ENCODE measurements around the gene HLA-A.

Gene HLA-A

GRCh38 chr6:29951882-29952281 is 9.6 kb downstream of the HLA-A start:
- no peak overlapping the region for H3K27ac Mint-ChIP-seq
- H3K9me3 Mint-ChIP-seq = no peaks in the 10 kb centered on the region
- TF ChIP-seq CTCF (IDR thresholded peaks at IDR 0.05; ENCODE audit: unreplicated experiment in 3 of 3) = no peak
- no peak overlapping the region for H3K4me3 Mint-ChIP-seq
- no peaks in the 10 kb centered on the region for H3K36me3 Mint-ChIP-seq (ENCODE audit: low read depth)
- H3K27me3 Mint-ChIP-seq (ENCODE audit: low read depth) = no peaks in the 10 kb centered on the region
- peaks cover 15% of the 10 kb centered on the region for H3K4me1 Mint-ChIP-seq

- Mint-ChIP-seq H3K9me3 (no peaks in the 10 kb centered on the region), H3K4me1 (peaks cover 9% of the 10 kb centered on the region), H3K36me3 (ENCODE audit: low read depth) (no peaks in the 10 kb centered on the region), H3K4me3 (no peak overlapping the region), H3K27ac (peak overlapping the region in 1 of 3 experiments; percentile 25), H3K27me3 (ENCODE audit: low read depth) (no peaks in the 10 kb centered on the region)
- TF ChIP-seq CTCF (IDR thresholded peaks at IDR 0.05; ENCODE audit: unreplicated experiment in 3 of 3) = no peak
Observed at GRCh38 chr6:29953001-29953441, 10.7 kb downstream of the HLA-A start.

GRCh38 chr6:29953686-29954085 is 11.4 kb downstream of the HLA-A start:
- Mint-ChIP-seq H3K27ac (no peak overlapping the region), H3K4me1 (peaks cover 9% of the 10 kb centered on the region), H3K9me3 (no peaks in the 10 kb centered on the region), H3K4me3 (no peak overlapping the region), H3K36me3 (ENCODE audit: low read depth) (no peaks in the 10 kb centered on the region), H3K27me3 (ENCODE audit: low read depth) (no peaks in the 10 kb centered on the region)
- TF ChIP-seq CTCF (IDR thresholded peaks at IDR 0.05; ENCODE audit: unreplicated experiment in 3 of 3) = no peak

- H3K4me1 Mint-ChIP-seq = peaks cover 9% of the 10 kb centered on the region
- H3K36me3 Mint-ChIP-seq (ENCODE audit: low read depth) = no peaks in the 10 kb centered on the region
- no peaks in the 10 kb centered on the region for H3K9me3 Mint-ChIP-seq
- no peak for TF ChIP-seq CTCF (IDR thresholded peaks at IDR 0.05; ENCODE audit: unreplicated experiment in 3 of 3)
- no peak overlapping the region for H3K27ac Mint-ChIP-seq
- no peak overlapping the region for H3K4me3 Mint-ChIP-seq
- H3K27me3 Mint-ChIP-seq (ENCODE audit: low read depth) = no peaks in the 10 kb centered on the region
Observed at GRCh38 chr6:29954272-29954671, 11.9 kb downstream of the HLA-A start.

GRCh38 chr6:29955783-29956182 is 13.5 kb downstream of the HLA-A start:
- no peaks in the 10 kb centered on the region for H3K9me3 Mint-ChIP-seq
- H3K36me3 Mint-ChIP-seq (ENCODE audit: low read depth) = no peaks in the 10 kb centered on the region
- H3K4me3 Mint-ChIP-seq = no peak overlapping the region
- no peak overlapping the region for H3K27ac Mint-ChIP-seq
- H3K27me3 Mint-ChIP-seq (ENCODE audit: low read depth) = no peaks in the 10 kb centered on the region
- TF ChIP-seq CTCF (IDR thresholded peaks at IDR 0.05; ENCODE audit: unreplicated experiment in 3 of 3) = no peak
- peaks cover 7% of the 10 kb centered on the region for H3K4me1 Mint-ChIP-seq

- Mint-ChIP-seq H3K9me3 (no peaks in the 10 kb centered on the region), H3K27me3 (ENCODE audit: low read depth) (no peaks in the 10 kb centered on the region), H3K36me3 (ENCODE audit: low read depth) (no peaks in the 10 kb centered on the region), H3K4me3 (no peak overlapping the region), H3K4me1 (peaks cover 4% of the 10 kb centered on the region), H3K27ac (no peak overlapping the region)
- no peak for TF ChIP-seq CTCF (IDR thresholded peaks at IDR 0.05; ENCODE audit: unreplicated experiment in 3 of 3)
Observed at GRCh38 chr6:29956518-29956917, 14.2 kb downstream of the HLA-A start.
